ENCODE results near the gene IER5. TPM values are rescaled to one million over a fixed set of nuclear protein-coding genes. Genes with fewer than 3 reads are reported as not detected.

IER5 gene
- total RNA-seq, 4 donors from 2014 or later = 6.3 to 10.7 (median 8.2) TPM

- H3K27me3 ChIP-seq = no peaks in the 10 kb centered on the region
- DNase-seq = peak in 1 of 3 donors; percentile 38
- H3K4me3 ChIP-seq = no peak overlapping the region
Observed at GRCh38 chr1:181135437-181135731, 46.9 kb downstream of the IER5 start.

GRCh38 chr1:181135815-181136737, 47.6 kb downstream of the IER5 start:
- DNase-seq = no peak

More at GRCh38 chr1:181135437-181135731, 46.9 kb downstream of the IER5 start:
- peaks cover 7 to 34% (median 21%) of the 10 kb centered on the region in 4 donors for H3K4me1 ChIP-seq
- H3K27ac ChIP-seq = peak overlapping the region; percentile 26 to 79 (median 69)
- no peaks in the 10 kb centered on the region for H3K9me3 ChIP-seq
- TF ChIP-seq POLR2A (IDR thresholded peaks at IDR 0.05) (no peak), CTCF (IDR thresholded peaks at IDR 0.05) (peak in 5 of 6 experiments; percentile 16 to 39 (median 36))
- no peaks in the 10 kb centered on the region for H3K36me3 ChIP-seq

GRCh38 chr1:181136738-181137122, 48.2 kb downstream of the IER5 start:
- Histone ChIP-seq H3K4me3 (no peak overlapping the region), H3K9me3 (no peaks in the 10 kb centered on the region), H3K27ac (no peak overlapping the region), H3K27me3 (no peaks in the 10 kb centered on the region), H3K36me3 (no peaks in the 10 kb centered on the region), H3K4me1 (peaks cover 7 to 30% (median 23%) of the 10 kb centered on the region in 4 donors)
- no peak for DNase-seq
- TF ChIP-seq POLR2A (IDR thresholded peaks at IDR 0.05) = no peak
- no peak for TF ChIP-seq CTCF (IDR thresholded peaks at IDR 0.05)

More at GRCh38 chr1:181135815-181136737, 47.6 kb downstream of the IER5 start:
- H3K27me3 ChIP-seq = no peaks in the 10 kb centered on the region
- H3K4me3 ChIP-seq = no peak overlapping the region
- H3K27ac ChIP-seq = peak overlapping the region; percentile 26 to 79 (median 53)
- TF ChIP-seq CTCF (IDR thresholded peaks at IDR 0.05) (no peak), POLR2A (IDR thresholded peaks at IDR 0.05) (no peak)
- no peaks in the 10 kb centered on the region for H3K36me3 ChIP-seq
- H3K9me3 ChIP-seq = no peaks in the 10 kb centered on the region
- peaks cover 7 to 30% (median 19%) of the 10 kb centered on the region in 4 donors for H3K4me1 ChIP-seq

- no peak for TF ChIP-seq CTCF (IDR thresholded peaks at IDR 0.05)
- no peak for TF ChIP-seq POLR2A (IDR thresholded peaks at IDR 0.05)
- Histone ChIP-seq H3K27me3 (no peaks in the 10 kb centered on the region), H3K4me1 (peaks cover 7 to 32% (median 26%) of the 10 kb centered on the region in 4 donors), H3K36me3 (no peaks in the 10 kb centered on the region), H3K9me3 (no peaks in the 10 kb centered on the region), H3K4me3 (no peak overlapping the region), H3K27ac (no peak overlapping the region)
- DNase-seq = no peak
Observed at GRCh38 chr1:181137217-181137743, 48.8 kb downstream of the IER5 start.

- H3K9me3 ChIP-seq = no peaks in the 10 kb centered on the region
- H3K36me3 ChIP-seq = no peaks in the 10 kb centered on the region
- no peak for DNase-seq
- H3K27ac ChIP-seq = no peak overlapping the region
- H3K4me3 ChIP-seq = no peak overlapping the region
- TF ChIP-seq POLR2A (IDR thresholded peaks at IDR 0.05) (no peak), CTCF (IDR thresholded peaks at IDR 0.05) (no peak)
- peaks cover 5 to 32% (median 18%) of the 10 kb centered on the region in 4 donors for H3K4me1 ChIP-seq
- H3K27me3 ChIP-seq = no peaks in the 10 kb centered on the region
Observed at GRCh38 chr1:181139631-181140061, 51.1 kb downstream of the IER5 start.

Measured in Peyer's patch (tissue), 4 donors.